SU-DHL-6 (cell line): ENCODE results near the gene B3GALT6.

ENCODE experiments used
- CTCF ChIP-seq: fragments of 200-600 bp; sonication (generic); IDR thresholded peaks from one replicate; pipeline ENCODE4 v1.5.1; 2017; ENCODE audit warnings: antibody characterized with exemption, mild to moderate bottlenecking, low read length, moderate library complexity; ENCODE audit not compliant: insufficient read depth, poor library complexity, severe bottlenecking
- EZH2phosphoT487 ChIP-seq: fragments of 200-600 bp; sonication (generic), shearing (Covaris generic); conservative IDR thresholded peaks from 2 replicates; pipeline ENCODE4 v1.6.1; 2018; ENCODE audit warnings: mild to moderate bottlenecking, antibody characterized with exemption, low read length, moderate library complexity, mixed read lengths

GRCh38 chr1:1273512-1274298 lies 41.7 kb downstream of the B3GALT6 start, which contains the start of gene UBE2J2:
- TF ChIP-seq CTCF (no peak), EZH2phosphoT487 (no peak)
